Activated T-cell treated with anti-CD3 and anti-CD28 coated beads, Interleukin-2, amount 50 U/mL, for 4 hours (primary cell): ENCODE results near the gene SFMBT1. TPM values are rescaled to one million over a fixed set of nuclear protein-coding genes. Genes with fewer than 3 reads are reported as not detected.

Source experiments
- ATAC-seq, 2 donors: fragments of 200-7000 bp; cut with Tn5 transposase; one replicate each; pipeline ENCODE4 v1.10.0; 2021
- DNase-seq: peaks from one replicate; pipeline ENCODE4 v3.0.0-alpha.2; 2020
- H3K27me3 Mint-ChIP-seq: one replicate; pipeline ENCODE4 v1.8.0; 2021; ENCODE audit warnings: low read depth, mixed read lengths
- H3K36me3 Mint-ChIP-seq: one replicate; pipeline ENCODE4 v1.8.0; 2022; ENCODE audit warnings: mixed read lengths; ENCODE audit not compliant: insufficient read depth
- H3K4me1 Mint-ChIP-seq: one replicate; pipeline ENCODE4 v1.8.0; 2021; ENCODE audit warnings: low read depth, mixed read lengths
- H3K4me3 Mint-ChIP-seq: one replicate; pipeline ENCODE4 v1.8.0; 2021; ENCODE audit warnings: mild to moderate bottlenecking, moderate library complexity, mixed read lengths
- H3K9me3 Mint-ChIP-seq: one replicate; pipeline ENCODE4 v1.8.0; 2021; ENCODE audit warnings: mixed read lengths
- total RNA-seq, 3 donors: library from RNA; stranded (reverse); gene quantifications; one replicate each; pipeline ENCODE4 v1.2.1, GENCODE V29; 2021

SFMBT1 gene
- total RNA-seq, 3 donors from 2014 or later: 16.8 to 25.2 (median 20.0) TPM

- no peaks in the 10 kb centered on the region for H3K9me3 Mint-ChIP-seq
- H3K4me1 Mint-ChIP-seq: peaks cover 27% of the 10 kb centered on the region
- no peaks in the 10 kb centered on the region for H3K27me3 Mint-ChIP-seq
- no peaks in the 10 kb centered on the region for H3K36me3 Mint-ChIP-seq
- ATAC-seq (no peak), DNase-seq (no peak)
- no peak overlapping the region for H3K4me3 Mint-ChIP-seq
These were observed 67.6 kb downstream of the SFMBT1 start for GRCh38 chr3:52978109-52978754.

DNA sequence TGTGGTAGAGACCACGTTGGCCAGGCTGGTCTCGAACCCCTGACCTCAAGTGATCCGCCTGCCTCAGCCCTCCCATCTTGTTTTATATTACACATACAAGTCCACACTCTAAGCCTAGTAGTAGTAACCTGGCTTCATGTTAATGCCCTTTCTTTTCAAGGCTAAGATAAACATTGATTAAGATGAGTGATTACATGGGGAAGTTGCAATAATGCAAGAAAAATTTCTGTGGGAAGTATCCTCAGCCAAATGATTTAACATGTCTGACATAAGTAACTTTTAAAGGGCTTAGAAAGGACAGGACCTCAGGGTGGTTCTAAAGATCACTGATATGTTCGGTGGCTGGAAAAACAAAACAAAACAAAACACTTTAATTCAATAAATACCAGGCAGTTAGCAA is 72.1 kb downstream of the SFMBT1 start:
- H3K4me3 Mint-ChIP-seq: no peak overlapping the region
- no peak for ATAC-seq
- no peaks in the 10 kb centered on the region for H3K27me3 Mint-ChIP-seq
- no peak for DNase-seq
- no peaks in the 10 kb centered on the region for H3K9me3 Mint-ChIP-seq
- peaks cover 18% of the 10 kb centered on the region for H3K4me1 Mint-ChIP-seq
- H3K36me3 Mint-ChIP-seq: peaks cover 10% of the 10 kb centered on the region

DNA sequence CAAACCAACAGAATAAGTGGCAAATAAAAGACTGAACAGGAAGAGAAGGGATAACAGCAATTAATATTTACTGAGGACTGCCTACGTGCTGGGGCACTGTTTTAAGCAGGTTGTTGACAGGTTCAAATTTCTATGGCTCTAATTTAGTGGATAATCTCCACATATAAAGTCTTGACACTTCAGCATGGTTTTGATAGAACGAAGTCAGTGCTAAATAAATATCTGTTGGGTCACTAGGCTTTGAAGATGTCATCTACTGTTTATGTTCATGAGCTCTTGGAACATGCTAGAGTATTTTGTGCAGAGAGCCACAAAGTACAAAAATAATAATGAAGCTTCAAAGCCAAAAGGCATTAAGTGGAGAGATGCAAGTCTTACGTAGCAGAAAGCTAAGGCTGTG is 74.0 kb downstream of the SFMBT1 start:
- Mint-ChIP-seq H3K27me3 (no peaks in the 10 kb centered on the region), H3K36me3 (peaks cover 20% of the 10 kb centered on the region), H3K4me1 (peaks cover 24% of the 10 kb centered on the region), H3K4me3 (no peak overlapping the region), H3K9me3 (no peaks in the 10 kb centered on the region)
- DNase-seq: no peak
- no peak for ATAC-seq

DNA sequence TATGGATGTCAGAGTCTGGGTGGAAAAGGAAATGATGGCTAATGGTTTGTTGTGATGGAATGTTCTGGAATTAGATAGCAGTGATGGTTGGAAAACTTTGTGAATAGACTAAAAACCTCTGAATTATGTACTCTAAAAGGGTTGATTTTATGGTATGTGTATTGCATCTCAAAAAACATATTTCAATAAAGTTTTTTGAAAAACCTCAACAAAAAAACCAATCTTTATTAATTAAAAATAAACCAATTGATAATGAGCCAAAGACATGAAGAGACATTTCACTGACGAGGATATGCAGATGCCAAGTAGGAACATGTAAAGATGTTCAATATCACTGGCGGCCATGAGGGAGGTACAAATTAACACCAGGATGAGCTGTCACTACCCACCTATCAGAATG is 78.5 kb downstream of the SFMBT1 start:
- ATAC-seq: no peak
- H3K9me3 Mint-ChIP-seq: no peaks in the 10 kb centered on the region
- no peaks in the 10 kb centered on the region for H3K27me3 Mint-ChIP-seq
- peaks cover 15% of the 10 kb centered on the region for H3K4me1 Mint-ChIP-seq
- H3K36me3 Mint-ChIP-seq: peaks cover 29% of the 10 kb centered on the region
- no peak for DNase-seq
- H3K4me3 Mint-ChIP-seq: no peak overlapping the region

DNA sequence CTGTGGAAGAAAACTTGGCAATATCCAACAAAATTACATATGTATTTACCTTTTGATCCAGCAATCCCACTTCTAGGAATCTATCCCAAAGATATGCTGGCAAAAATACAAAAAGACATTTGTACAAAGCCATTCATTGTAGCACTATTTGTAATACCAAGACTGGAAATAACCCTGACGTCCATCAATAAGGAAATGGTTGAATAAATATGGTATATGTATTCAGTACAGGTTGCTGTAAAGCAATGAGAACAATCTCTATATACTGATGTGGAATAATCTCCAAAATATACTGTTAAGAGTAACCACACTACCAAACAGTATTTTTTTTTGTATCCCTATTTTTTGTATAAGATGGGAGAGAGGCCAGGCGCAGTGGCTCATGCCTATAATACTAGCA is 83.7 kb downstream of the SFMBT1 start:
- no peaks in the 10 kb centered on the region for H3K27me3 Mint-ChIP-seq
- H3K4me1 Mint-ChIP-seq: peaks cover 17% of the 10 kb centered on the region
- H3K36me3 Mint-ChIP-seq: peaks cover 27% of the 10 kb centered on the region
- H3K4me3 Mint-ChIP-seq: no peak overlapping the region
- ATAC-seq (no peak), DNase-seq (no peak)
- no peaks in the 10 kb centered on the region for H3K9me3 Mint-ChIP-seq

GRCh38 chr3:52959773-52960172 is 86.1 kb downstream of the SFMBT1 start:
- H3K4me1 Mint-ChIP-seq: peaks cover 30% of the 10 kb centered on the region
- DNase-seq (no peak), ATAC-seq (no peak)
- H3K9me3 Mint-ChIP-seq: no peaks in the 10 kb centered on the region
- H3K27me3 Mint-ChIP-seq: no peaks in the 10 kb centered on the region
- H3K36me3 Mint-ChIP-seq: peaks cover 25% of the 10 kb centered on the region
- H3K4me3 Mint-ChIP-seq: no peak overlapping the region

DNA sequence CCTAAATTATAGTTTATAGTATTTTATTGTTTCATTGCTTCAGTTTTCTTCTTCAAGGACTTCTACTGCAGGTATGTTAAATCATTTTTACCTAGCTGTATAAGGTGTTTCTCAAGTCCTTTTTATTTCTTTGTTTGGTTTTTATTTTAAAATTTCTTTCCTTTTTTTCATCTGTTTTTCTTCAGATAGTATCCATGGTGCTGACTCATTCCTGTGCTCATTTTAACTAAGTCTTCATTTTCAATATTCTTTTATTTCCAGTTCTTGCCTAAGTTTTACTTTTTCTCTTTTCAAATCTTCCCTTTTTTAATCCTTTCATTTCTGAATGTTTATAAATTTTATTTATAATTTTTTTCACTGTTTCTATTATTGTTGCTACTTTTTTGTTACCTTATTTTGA is 106.3 kb downstream of the SFMBT1 start:
- Mint-ChIP-seq H3K36me3 (peaks cover 20% of the 10 kb centered on the region), H3K4me1 (peaks cover 9% of the 10 kb centered on the region), H3K27me3 (no peaks in the 10 kb centered on the region), H3K9me3 (no peaks in the 10 kb centered on the region), H3K4me3 (no peak overlapping the region)
- no peak for DNase-seq
- no peak for ATAC-seq

DNA sequence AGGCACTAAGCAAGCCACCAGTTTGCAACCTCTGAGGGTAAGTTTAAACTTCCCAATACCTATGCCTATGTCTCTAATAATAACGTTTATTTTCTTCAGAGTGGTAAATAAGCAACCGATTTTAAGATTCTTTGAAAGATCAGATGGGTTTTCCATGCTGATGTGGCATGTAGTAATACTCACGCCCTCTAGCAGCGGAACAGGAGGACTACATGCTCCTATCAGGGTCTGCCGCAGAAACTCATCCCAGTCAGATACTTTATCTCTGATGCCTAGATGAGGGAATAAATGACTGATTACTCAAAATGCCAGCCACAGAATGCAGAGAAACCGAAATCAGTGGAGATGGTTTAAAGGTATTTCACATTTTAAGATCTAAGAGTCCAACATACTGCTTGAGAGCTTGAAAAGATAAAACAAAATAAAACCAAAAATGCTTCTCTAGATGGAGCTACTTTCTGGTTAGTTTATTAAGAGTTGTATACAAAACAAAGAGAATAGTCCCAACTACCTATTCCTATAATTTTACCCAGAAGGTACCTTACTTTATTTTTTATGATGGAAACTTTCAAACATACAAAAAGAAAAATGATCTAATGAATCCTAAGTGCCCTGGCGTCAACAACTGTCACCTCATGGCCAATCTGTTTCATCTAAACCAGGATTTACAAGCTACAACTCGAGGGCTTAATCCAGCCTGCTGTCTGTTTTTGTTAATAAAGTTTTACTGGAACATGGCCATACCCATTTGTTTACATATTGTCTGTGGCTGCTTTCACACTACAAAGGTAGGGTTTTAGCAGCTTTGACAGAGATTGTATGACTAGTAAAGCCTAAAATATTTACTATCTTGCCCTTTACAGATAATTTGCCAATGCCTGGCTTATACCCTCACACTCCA is 111.0 kb downstream of the SFMBT1 start:
- H3K4me3 Mint-ChIP-seq: no peak overlapping the region
- no peaks in the 10 kb centered on the region for H3K27me3 Mint-ChIP-seq
- DNase-seq (peak; percentile 39), ATAC-seq (peak; percentile 99)
- H3K9me3 Mint-ChIP-seq: no peaks in the 10 kb centered on the region
- H3K36me3 Mint-ChIP-seq: peaks cover 20% of the 10 kb centered on the region
- H3K4me1 Mint-ChIP-seq: peaks cover 12% of the 10 kb centered on the region

DNA sequence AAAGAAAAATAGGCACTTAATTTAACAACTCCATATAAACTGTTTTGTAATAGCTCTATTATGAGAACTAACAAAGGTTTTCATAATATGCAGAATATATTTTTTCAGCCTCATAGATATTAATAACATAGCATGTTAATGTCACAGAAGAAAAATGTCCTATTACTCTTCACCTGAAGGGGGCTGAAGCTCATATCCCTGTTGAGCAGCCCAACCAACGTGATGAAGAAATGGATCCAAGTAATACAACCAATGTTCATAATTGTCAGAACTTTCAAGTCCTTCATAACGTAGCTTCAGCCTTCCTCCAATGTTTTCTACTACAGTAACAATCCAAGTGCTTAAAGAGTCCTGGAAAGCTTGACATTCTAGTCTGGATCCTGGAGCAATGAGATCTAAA is 114.0 kb downstream of the SFMBT1 start:
- ATAC-seq (no peak), DNase-seq (no peak)
- Mint-ChIP-seq H3K4me1 (peaks cover 12% of the 10 kb centered on the region), H3K4me3 (no peak overlapping the region), H3K36me3 (peaks cover 26% of the 10 kb centered on the region), H3K9me3 (no peaks in the 10 kb centered on the region), H3K27me3 (no peaks in the 10 kb centered on the region)

DNA sequence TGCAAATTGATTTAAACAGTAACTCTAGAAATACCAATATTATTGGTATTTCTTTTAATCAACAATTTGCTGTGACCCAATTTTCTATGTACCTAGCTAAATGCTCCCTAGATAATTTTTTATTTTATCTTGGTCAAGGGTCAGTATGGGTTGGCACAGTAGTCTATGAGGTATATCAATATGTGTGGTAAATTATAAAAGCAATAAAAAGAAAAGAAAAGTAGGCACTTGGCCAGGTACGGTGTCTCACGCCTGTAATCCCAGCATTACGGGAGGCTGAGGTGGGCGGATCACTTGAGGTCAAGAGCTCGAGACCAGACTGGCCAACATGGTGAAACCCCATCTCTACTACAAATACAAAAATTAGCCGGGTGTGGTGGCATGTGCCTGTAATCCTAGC is 114.5 kb downstream of the SFMBT1 start:
- H3K27me3 Mint-ChIP-seq: no peaks in the 10 kb centered on the region
- no peak overlapping the region for H3K4me3 Mint-ChIP-seq
- H3K4me1 Mint-ChIP-seq: peaks cover 12% of the 10 kb centered on the region
- DNase-seq (no peak), ATAC-seq (no peak)
- H3K9me3 Mint-ChIP-seq: no peaks in the 10 kb centered on the region
- H3K36me3 Mint-ChIP-seq: peaks cover 26% of the 10 kb centered on the region

DNA sequence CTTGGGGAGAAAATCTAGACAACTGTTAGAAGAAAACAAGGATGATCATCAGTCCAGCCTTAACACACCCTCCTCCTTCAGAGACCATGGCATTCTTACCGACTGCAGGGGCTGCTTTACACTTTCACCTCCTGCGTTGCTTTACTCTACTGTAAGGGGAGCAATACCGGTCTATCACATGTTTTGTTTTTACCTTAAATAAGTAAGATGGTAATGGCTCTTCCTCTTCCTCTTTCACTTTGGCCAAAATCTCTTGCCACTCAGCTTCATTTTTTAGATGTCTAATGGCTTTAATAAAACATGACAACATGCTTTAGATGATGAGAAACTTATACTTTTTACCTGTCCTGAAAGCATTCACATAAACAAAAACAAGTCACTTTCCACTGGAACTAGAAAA is 115.1 kb downstream of the SFMBT1 start:
- no peak for ATAC-seq
- Mint-ChIP-seq H3K27me3 (no peaks in the 10 kb centered on the region), H3K4me1 (peaks cover 11% of the 10 kb centered on the region), H3K4me3 (no peak overlapping the region), H3K36me3 (peaks cover 26% of the 10 kb centered on the region), H3K9me3 (no peaks in the 10 kb centered on the region)
- no peak for DNase-seq

DNA sequence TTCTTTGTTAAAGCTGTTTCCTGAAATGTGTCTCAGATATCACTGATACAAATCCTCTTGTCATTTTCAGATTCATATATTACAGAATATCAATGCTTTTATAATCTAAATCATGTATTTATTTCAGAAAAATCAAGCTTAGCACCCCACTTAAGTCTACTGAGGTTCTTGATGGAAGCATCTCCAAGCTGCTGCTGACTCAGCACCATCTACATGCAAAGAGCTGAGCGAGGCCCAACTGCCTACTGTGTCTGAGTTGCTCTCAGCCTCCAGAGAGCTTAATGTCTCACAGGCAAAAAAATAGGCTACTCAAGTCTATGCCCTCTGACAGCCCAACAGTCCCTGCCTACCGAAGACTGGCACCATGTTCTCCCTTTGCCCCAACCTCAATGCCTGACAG is 119.3 kb downstream of the SFMBT1 start:
- Mint-ChIP-seq H3K4me3 (no peak overlapping the region), H3K27me3 (no peaks in the 10 kb centered on the region), H3K4me1 (peaks cover 6% of the 10 kb centered on the region), H3K9me3 (no peaks in the 10 kb centered on the region), H3K36me3 (peaks cover 34% of the 10 kb centered on the region)
- no peak for DNase-seq
- ATAC-seq: no peak

GRCh38 chr3:52925405-52926313 is 120.2 kb downstream of the SFMBT1 start:
- ATAC-seq (no peak), DNase-seq (no peak)
- Mint-ChIP-seq H3K9me3 (no peaks in the 10 kb centered on the region), H3K36me3 (peaks cover 30% of the 10 kb centered on the region), H3K4me3 (no peak overlapping the region), H3K4me1 (peaks cover 4% of the 10 kb centered on the region), H3K27me3 (no peaks in the 10 kb centered on the region)

GRCh38 chr3:52923963-52924362 is 121.9 kb downstream of the SFMBT1 start:
- no peak for DNase-seq
- Mint-ChIP-seq H3K9me3 (no peaks in the 10 kb centered on the region), H3K36me3 (peaks cover 34% of the 10 kb centered on the region), H3K27me3 (no peaks in the 10 kb centered on the region), H3K4me1 (peaks cover 4% of the 10 kb centered on the region), H3K4me3 (no peak overlapping the region)
- no peak for ATAC-seq
